Parathyroid adenoma (tissue), 2 donors: Measurements from ENCODE around the gene DCAF4L1.

Experiments used
- H2AFZ ChIP-seq: fragments of 300-600 bp; sonication (generic); one replicate; pipeline ENCODE4 v1.7.0; 2017; ENCODE audit warnings: antibody characterized with exemption, mild to moderate bottlenecking
- H3K27ac ChIP-seq: fragments of 300-600 bp; sonication (generic); one replicate; pipeline ENCODE4 v1.7.0; 2017
- H3K27me3 ChIP-seq: fragments of 300-600 bp; sonication (generic); one replicate; pipeline ENCODE4 v1.7.0; 2017; ENCODE audit warnings: low read length; ENCODE audit not compliant: control insufficient read depth, insufficient read depth
- H3K36me3 ChIP-seq: fragments of 300-600 bp; sonication (generic); one replicate; pipeline ENCODE4 v1.7.0; 2017; ENCODE audit warnings: low read length; ENCODE audit not compliant: control insufficient read depth, insufficient read depth
- H3K4me1 ChIP-seq: fragments of 300-600 bp; sonication (generic); one replicate; pipeline ENCODE4 v1.7.0; 2017; ENCODE audit warnings: control low read depth
- H3K4me2 ChIP-seq: fragments of 300-600 bp; sonication (generic); one replicate; pipeline ENCODE4 v1.7.0; 2017; ENCODE audit warnings: low read length
- H3K4me3 ChIP-seq: fragments of 300-600 bp; sonication (generic); one replicate; pipeline ENCODE4 v1.7.0; 2017; ENCODE audit warnings: low read depth, low read length
- H3K79me2 ChIP-seq: fragments of 300-600 bp; sonication (generic); one replicate; pipeline ENCODE4 v1.7.0; 2017; ENCODE audit warnings: control low read depth
- H3K9ac ChIP-seq: fragments of 300-600 bp; sonication (generic); one replicate; pipeline ENCODE4 v1.7.0; 2017; ENCODE audit warnings: mild to moderate bottlenecking
- H3K9me3 ChIP-seq: fragments of 300-600 bp; sonication (generic); one replicate; pipeline ENCODE4 v1.7.0; 2017; ENCODE audit warnings: low read length; ENCODE audit not compliant: control insufficient read depth
- CTCF ChIP-seq: fragments of 300-600 bp; sonication (generic); IDR thresholded peaks from one replicate; pipeline ENCODE4 v1.7.0; 2017; ENCODE audit warnings: antibody characterized with exemption, mild to moderate bottlenecking
- donor health status: primary hyperparathyroidism.

DCAF4L1 gene

GRCh38 chr4:41977709-41978108 lies 3.8 kb upstream of the DCAF4L1 start:
- H2AFZ ChIP-seq, result no peak overlapping the region
- no peak for TF ChIP-seq CTCF
- no peaks in the 10 kb centered on the region for H3K36me3 ChIP-seq
- no peaks in the 10 kb centered on the region for H3K4me1 ChIP-seq
- H3K9me3 ChIP-seq, result no peaks in the 10 kb centered on the region
- H3K27me3 ChIP-seq, result no peaks in the 10 kb centered on the region
- no peak overlapping the region for H3K4me2 ChIP-seq
- H3K27ac ChIP-seq, result no peak overlapping the region
- H3K9ac ChIP-seq, result no peak overlapping the region
- no peak overlapping the region for H3K4me3 ChIP-seq
- no peaks in the 10 kb centered on the region for H3K79me2 ChIP-seq

GRCh38 chr4:41982716-41983115 lies 1.2 kb downstream of the DCAF4L1 start:
- H2AFZ ChIP-seq, result no peak overlapping the region
- no peaks in the 10 kb centered on the region for H3K4me1 ChIP-seq
- no peak for TF ChIP-seq CTCF
- no peaks in the 10 kb centered on the region for H3K27me3 ChIP-seq
- no peak overlapping the region for H3K27ac ChIP-seq
- no peaks in the 10 kb centered on the region for H3K79me2 ChIP-seq
- H3K9ac ChIP-seq, result no peak overlapping the region
- H3K4me2 ChIP-seq, result no peak overlapping the region
- no peak overlapping the region for H3K4me3 ChIP-seq
- H3K36me3 ChIP-seq, result no peaks in the 10 kb centered on the region
- no peaks in the 10 kb centered on the region for H3K9me3 ChIP-seq

- H2AFZ ChIP-seq, result no peak overlapping the region
- H3K27ac ChIP-seq, result no peak overlapping the region
- TF ChIP-seq CTCF, result no peak
These were observed 3.6 kb downstream of the DCAF4L1 start for GRCh38 chr4:41985151-41985550.

GRCh38 chr4:41989994-41990364 lies 8.4 kb downstream of the DCAF4L1 start:
- Histone ChIP-seq H3K79me2 (peaks cover 13% of the 10 kb centered on the region), H3K4me1 (peaks cover 5% of the 10 kb centered on the region), H3K4me3 (peak overlapping the region; percentile 64), H3K9me3 (no peaks in the 10 kb centered on the region), H3K9ac (no peak overlapping the region), H3K27ac (peak overlapping the region; percentile 76), H2AFZ (peak overlapping the region; percentile 81), H3K36me3 (no peaks in the 10 kb centered on the region), H3K27me3 (no peaks in the 10 kb centered on the region), H3K4me2 (peak overlapping the region; percentile 68)
- no peak for TF ChIP-seq CTCF

More at GRCh38 chr4:41985151-41985550, 3.6 kb downstream of the DCAF4L1 start:
- no peaks in the 10 kb centered on the region for H3K36me3 ChIP-seq
- H3K4me3 ChIP-seq, result no peak overlapping the region
- H3K27me3 ChIP-seq, result no peaks in the 10 kb centered on the region
- H3K9ac ChIP-seq, result no peak overlapping the region
- peaks cover 5% of the 10 kb centered on the region for H3K79me2 ChIP-seq
- H3K9me3 ChIP-seq, result no peaks in the 10 kb centered on the region
- H3K4me1 ChIP-seq, result no peaks in the 10 kb centered on the region
- H3K4me2 ChIP-seq, result no peak overlapping the region

- H3K36me3 ChIP-seq, result no peaks in the 10 kb centered on the region
- peak within 1 kb of the TSS; percentile 76 for H3K27ac ChIP-seq
- H3K27me3 ChIP-seq, result no peaks in the 10 kb centered on the region
- no peaks in the 10 kb centered on the region for H3K9me3 ChIP-seq
- H3K4me1 ChIP-seq, result peaks cover 5% of the 10 kb centered on the region
- H2AFZ ChIP-seq, result peak within 1 kb of the TSS; percentile 81
- H3K4me3 ChIP-seq, result peak within 1 kb of the TSS; percentile 64
- TF ChIP-seq CTCF, result no peak
- H3K79me2 ChIP-seq, result peaks cover 13% of the 10 kb centered on the region
- H3K4me2 ChIP-seq, result peak within 1 kb of the TSS; percentile 68
- peak within 1 kb of the TSS; percentile 25 for H3K9ac ChIP-seq
These were observed 9.0 kb downstream of the DCAF4L1 start, which contains the start of gene SLC30A9 for GRCh38 chr4:41990365-41991111. TSS of gene SLC30A9 (plus strand) at chr4:41990530. CDS start at chr4:41990652, 122 bp downstream.
